Measurements from ENCODE around the gene ANK2.

The ANK2 gene

DNA sequence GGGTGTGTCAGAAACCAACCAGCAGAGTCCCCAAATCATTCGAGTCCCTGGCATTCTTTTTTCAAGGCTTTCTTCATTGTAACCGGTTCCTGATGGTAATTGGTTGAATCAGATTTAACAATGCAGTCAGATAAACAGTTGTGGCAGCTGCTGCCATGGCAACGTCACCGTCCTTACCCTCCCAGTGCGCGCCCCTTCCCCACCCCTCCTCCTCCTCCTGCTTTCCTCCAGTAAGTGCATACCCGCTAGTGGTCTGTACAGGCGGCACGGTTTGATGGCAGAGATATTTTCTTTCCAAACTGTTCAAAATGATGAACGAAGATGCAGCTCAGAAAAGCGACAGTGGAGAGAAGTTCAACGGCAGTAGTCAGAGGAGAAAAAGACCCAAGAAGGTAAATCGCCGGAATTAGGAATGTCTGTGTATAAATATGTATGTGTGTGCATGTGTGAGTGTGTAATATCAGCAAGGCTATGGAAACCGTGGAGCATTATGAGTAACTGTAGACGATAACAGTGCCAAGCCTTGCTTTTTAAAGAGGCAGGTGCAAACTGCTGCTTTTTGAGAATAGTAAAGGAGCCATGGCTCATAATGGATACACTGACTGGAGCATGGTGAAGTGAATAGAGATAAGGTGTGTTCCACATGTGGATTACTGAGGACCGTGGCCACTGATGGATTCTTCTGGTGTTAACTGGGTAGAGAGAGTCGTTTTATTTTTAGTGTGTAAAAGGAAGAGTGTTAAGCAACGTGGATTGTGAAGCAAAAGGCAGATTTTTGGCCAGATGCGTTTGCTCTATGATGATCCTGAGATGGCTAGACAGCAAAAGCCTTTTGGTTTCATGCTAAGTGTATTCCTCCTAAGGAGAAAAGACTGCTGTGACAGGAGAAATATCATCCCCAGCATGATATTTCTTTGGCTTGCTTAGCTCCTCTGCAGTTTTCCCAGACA lies at the start of gene ANK2:
ANK2 (plus strand) TSS at position 233 of the 950 bp plus-strand sequence; CDS start at position 309, 76 bp downstream.
- peak; percentile 75 for DNase-seq

DNA sequence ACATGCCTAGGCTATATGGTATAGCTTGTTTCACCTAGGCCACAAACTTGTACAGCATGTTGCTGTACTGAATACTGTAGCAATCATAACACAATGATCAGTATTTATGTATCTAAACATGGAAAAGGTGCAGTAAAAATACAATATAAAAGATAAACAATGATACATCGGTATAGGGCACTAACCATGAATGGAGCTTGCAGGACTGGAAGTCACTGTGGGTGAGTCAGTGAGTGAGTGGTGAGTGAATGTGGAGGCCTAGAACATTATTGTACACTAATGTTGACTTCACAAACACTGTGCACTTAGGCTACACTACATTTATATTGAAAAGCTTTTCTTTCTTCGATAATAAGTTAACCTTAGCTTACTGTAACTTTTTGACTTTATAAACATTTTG lies 45.6 kb upstream of the ANK2 start:
- peak; percentile 31 for DNase-seq

DNA sequence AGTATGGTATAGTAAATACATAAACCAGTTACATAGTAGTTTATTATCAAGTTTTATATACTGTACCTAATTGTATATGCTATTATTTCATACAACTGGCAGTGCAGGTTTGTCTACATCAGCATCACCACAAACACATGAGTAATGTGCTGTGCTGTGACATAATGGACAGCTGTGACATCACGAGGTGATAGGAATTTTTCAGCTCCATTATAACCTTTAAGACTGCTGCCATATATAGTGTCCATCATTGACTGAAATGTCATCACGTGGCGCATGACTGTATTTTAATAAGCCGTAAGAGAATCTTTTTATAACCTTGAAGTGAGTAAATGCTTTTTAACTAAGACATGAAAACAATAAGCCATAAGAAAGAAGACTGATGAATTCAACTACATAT lies 44.8 kb upstream of the ANK2 start:
- DNase-seq = no peak

DNA sequence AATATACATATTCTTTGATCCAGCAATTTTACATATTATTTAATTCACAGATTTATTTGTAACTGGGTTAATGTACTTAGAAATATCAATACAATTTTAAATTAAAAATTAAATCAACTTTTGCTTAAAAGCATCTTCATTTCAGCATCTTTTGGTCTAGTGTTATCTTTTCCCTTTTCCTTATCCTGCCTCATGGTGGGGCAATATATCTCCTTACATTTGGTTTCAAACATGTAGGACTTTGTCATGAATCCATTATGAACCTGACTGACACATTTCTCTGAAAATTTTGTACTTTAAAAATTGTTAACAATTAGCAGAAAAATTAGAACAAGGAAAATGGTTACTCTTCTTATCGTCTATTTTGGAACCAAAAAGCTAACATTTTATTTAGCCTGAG lies 42.8 kb upstream of the ANK2 start:
- DNase-seq = peak; percentile 4

DNA sequence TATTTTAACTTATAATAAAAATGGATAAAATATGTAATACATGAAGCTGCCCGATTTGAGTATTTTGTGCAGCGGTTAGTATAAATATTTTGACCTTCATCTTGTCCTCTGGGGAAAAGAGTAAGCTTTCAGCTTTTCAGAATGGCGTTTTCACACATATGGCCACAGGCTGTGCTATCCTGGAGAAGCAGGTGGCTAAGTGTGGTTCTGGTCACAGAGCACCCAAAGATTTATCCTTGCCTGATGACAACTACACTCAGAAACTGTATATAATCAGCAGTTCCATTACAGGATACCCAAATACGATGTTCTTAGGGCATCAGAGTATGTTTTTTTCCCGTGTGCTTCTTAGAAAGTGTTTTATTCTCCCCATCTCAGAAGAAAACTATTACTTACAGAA lies 42.3 kb upstream of the ANK2 start:
- DNase-seq = peak; percentile 4

DNA sequence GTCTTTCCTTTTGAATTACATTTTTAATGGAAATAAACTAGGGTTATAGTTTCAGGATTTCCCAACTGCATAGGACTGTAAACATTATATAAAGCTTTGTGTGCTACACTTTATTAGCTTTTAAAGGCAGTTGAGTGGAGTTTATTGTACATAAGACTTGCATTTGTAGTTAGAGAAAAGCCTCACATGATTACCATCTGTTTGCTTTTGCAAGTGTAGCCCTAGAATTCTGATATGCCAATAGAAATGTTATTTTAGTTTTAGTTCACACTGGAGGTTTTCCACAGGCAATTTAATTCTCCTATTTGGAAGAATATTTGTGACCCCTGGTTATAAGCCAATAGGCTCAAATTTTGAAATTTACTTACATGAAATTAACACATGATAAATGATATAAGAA lies 41.3 kb upstream of the ANK2 start:
- DNase-seq = no peak

DNA sequence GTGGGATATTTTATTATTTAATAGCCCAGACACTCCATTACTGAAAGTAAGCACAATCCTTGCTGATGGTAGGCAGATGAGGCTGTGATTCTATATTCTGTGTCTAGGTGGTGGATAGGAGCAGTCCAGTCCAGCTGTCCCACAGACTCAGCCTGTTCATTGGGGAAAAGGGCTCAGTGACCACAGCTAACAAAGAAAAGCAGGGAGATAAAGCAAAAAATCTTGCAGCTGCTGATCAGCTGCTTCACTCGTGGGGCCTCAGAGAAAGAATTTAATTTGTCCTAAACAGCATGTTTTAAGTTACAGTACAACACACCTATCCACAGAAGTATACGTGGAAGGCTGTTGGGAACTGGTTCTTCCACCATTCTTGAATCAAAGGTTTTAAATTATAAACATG lies 40.7 kb upstream of the ANK2 start:
- DNase-seq = peak; percentile 46

DNA sequence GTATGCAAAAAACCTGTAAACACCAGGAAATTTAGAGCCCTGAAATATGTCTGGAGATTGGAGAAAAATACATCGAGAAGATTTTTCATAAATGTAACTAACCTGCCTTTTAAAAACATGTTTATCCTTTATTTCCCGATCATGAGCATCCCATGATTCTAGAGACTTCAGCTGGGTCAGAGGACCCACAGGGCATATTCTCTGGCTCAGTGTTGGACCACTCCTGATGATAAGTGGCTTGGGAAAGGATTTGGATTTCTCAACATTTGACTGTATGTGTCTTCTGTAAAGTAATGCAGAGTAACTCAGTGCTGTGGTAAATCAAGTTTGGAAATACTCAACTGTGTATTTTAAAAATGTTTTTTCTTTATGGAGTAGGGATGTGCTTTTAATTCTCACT lies 40.0 kb upstream of the ANK2 start:
- DNase-seq = no peak

DNA sequence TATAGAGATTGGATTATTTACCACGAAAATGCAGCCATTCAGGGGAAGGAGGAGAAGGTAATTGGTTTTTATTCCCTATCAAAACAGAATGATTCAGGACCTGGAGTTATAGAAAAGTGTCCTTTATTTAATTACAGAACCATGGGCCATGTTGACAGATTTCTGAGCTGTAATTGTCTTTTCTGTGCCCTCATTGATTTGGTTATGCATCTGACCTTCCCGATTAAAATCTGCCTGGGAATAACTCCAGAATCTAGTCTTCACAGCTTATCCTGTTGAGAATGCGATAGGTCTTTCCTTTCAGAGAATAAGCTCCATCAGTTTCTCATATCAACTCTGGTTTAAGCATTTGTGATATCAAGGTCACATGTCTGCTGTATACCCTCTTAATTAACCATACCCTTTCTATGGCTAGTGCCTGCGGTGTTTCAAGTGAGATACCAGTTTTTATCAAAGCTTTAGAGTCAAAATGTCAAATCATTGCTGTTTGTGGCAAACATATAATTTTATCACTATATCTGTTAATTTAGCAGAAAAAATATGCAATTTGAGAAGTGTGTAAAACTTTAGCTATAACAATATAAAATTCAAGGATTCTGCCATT lies 37.2 kb upstream of the ANK2 start:
- DNase-seq = no peak

DNA sequence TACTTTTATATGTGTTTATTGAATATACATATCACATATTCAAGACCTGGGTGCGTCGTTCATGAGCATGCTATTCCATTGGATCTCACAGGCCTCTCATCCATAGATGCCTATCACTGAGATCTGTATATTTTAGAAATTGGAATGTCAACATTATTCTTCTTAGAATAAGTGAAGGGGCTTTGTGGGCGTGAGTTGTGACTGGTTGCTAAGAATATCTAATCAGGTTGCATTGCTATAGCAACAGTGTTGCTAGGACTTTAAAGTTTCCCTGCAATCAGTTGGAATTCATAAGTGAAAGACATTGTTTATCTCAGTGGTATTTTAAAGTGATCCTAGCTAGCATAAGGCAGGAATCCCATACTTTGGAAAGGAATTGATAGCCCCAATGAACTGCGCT lies 36.7 kb upstream of the ANK2 start:
- peak; percentile 3 for DNase-seq

DNA sequence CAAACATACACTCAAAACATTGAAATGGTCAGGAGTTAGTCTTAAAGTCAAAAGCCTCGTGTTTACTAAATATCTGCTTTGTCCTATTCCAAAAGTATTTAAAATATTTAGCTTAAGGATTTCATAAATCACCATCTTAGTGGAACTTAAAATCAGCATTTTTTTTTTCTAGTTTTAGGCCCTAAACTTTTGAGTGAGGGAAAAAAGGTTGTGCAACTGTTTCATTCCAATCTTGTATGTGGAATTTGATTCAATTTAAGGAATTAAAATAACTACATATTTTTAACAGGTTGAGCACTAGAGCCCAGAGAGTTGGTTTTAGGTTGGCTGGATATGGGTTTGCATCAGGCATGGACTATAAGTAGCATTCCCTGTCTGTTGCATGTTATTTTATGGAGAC lies 35.7 kb upstream of the ANK2 start:
- DNase-seq = no peak

DNA sequence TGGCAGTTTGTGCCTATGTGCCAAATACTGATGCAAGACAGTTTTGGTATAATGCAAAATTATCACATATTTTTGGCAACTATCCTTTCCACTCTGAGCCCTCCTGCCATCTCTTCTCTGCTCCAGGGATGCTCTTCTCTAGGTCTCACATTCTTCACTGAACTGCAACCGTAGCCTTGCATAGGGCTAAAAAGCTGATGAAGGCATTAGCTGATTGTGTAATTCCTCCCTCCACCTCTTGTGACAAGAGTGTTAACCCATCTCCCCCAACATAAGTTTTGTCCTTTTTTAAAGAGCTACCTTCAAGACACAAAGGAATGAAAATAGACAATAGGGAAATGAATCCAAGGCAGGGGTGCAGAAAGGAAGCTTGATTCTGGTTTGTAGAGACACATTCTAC lies 33.1 kb upstream of the ANK2 start:
- no peak for DNase-seq

DNA sequence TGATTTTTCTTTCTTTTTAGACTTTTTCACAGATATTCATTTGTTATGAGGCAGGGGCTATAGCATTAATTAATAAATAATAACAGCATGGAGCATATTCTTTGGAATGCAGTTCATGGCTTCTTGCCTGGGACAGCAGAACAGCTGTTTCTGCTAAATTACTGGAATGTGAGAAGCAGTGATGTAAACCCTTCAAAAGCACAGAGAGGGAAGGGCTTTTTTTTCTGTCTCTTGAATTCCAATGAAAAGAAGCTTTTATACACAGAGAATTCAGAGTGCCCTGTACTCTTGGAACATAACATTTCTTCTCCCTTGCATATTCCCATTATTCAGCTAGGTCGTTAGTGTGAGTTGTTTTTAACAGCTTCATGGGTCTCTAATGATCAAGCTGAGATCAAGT lies 28.5 kb upstream of the ANK2 start:
- DNase-seq = no peak

DNA sequence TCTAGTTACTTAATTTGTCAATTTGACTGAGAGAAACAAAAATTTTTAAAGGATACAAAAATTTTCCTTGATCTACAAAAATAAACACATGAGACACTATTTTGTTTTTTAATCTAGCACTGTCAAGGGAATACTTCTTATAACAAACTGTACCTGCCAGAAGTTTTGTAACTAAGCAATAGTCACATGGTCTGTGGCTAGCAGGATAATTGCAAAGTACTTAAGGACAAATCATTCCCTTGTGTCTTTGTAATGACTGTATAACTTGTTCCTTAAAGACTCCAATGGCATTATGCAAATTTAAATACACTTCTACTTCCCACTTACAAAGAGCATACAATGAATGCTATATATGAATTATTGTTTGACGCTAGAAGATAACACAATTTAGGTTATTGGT lies 25.1 kb upstream of the ANK2 start:
- no peak for DNase-seq

DNA sequence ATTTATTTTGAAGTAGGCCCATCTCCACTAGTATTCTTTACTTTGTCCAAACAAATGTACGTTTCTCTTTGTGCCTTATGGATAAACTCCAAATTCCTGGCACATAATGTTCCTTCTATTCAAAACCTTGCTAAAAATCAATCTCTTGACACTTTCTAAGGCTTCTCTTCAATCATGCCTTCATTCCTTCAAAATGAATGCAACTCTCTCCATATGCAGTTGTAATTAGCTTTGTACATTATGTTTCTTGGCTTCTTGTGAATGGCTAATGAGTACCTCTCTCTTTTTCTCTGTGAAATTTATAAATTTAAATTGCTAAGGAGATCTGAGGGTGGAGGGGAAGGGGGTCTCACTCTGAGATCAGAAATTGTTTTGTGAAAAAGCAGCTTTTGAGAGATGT lies 24.0 kb upstream of the ANK2 start:
- DNase-seq = no peak

DNA sequence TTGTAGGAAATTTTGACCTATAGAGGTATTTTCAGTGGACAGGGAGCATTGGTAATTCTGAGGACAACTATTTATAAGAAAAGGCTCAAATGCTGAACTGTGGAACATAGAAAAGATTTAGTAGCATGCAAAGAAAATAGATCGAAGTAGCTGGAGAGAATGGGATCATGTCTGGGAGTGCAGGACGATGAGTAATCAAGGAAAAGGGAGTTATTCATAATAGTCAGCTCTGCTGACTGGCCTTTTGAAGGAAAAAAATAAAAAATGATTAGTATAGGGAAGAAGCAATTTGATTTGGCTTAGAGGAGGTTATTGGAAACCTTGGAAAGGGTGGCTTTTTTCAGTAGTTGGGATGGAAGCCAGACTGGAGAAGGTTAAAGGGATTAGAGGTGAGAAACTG lies 22.9 kb upstream of the ANK2 start:
- DNase-seq = no peak

DNA sequence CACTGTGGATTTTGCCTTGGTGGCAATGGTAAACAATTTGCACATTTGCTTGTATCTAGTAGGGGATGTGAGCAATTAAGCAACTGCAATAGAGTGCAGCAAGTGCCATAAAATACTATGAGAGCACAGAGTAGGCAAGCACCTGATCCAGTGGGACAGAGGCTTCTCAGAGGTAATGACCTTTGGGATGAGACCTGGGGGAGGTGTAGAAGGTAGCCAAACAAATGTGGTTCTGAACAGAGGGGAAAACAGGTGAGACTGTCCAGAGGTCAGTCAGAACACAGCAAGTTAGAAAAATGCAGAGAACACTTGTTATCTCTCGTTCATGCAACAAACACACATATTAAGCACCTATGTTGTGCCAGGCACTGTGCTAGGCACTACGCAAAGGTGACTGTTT lies 21.4 kb upstream of the ANK2 start:
- no peak for DNase-seq

DNA sequence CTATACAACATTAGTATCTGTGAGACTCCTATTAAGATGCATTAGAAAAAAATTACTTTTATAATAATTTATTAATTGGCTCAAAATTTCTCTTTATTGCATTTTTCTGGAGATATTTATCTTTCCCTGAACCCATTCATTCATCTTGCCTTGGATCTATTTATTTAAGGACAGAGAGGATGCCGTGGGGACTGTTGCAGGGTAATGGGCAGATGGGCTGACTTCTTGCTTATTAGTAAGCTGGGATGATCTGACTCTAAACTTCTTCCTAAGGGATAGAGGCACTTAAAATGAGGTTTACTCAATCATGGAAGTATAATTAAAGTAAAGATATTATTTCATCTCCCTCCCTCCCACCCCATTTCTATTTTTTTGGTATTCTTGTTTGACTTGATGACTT lies 18.2 kb upstream of the ANK2 start:
- DNase-seq = no peak

DNA sequence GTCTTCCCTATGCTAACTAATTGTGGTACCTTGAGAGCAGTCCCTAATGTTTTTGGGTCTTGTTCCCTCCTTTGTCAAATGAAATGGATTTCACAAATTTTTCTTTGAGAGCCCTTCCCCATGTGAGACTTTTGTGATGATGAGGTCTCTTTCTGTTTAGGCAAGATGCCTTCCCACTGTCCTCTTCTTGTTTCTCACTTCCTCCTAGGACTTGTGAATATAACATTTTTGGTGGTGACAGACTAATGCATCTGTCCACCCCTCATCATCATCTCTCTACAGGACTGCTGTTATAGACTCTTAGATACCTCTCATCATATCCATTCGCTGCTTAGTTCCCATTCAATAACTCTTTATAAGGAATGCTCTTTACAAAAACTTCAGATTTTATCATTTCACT lies 8.7 kb upstream of the ANK2 start:
- no peak for DNase-seq

DNA sequence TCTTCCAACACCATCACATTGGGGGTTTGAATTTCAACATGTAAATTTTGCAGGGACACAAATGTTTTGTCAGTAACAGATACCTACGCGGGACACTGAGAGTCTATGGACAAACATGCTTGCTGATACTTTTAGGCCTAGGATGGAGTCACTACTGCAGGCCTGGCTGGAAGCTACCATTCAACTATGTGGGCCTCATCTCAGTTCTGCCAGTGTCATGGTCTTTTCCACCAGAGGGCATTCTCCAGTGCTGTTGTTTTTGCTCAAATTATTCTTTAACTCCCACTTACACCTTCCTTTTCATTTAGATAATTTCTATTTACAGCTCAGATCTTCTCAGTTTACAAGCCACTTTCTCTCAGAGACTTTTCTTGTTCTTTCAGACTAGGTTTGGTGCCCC lies 7.0 kb upstream of the ANK2 start:
- DNase-seq = peak; percentile 13

DNA sequence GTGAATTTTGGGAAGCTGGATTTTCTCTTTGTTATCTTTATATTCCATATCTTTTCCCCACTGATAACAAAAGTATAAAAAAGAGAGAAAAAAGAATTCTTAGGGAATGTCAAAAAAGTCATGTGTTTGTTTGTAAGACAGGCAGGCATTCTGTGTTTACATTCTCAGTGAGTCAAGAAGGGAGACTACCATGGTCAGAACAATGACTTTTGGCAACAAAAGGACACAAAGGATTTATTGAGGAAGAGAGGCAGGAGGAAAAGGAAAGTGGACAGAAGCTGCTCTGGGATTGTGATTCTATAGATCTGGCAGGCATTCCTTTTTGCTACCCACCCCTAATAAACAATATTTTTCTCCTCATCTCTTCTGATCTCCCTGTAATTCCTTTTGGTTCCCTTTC lies 5.9 kb upstream of the ANK2 start:
- DNase-seq = peak; percentile 23

DNA sequence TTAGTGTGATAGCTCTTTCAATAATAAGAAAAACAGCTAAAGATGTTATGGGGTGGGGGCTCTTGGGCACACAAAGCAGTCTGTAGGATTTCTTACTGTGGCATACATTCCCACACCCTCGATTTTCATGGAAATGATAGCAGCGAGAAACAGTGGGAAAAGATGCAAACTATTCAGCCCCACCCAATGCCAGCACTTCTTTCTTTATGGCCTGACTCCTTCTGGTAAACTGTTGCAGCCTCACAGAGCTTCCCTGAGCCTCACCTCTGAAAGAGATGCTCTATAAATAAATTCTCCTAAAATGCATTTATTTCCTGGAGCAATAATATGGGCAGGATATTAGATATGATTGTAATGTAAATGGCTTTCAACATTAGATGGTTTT lies 910 bp downstream of the ANK2 start:
- DNase-seq = peak; percentile 17

DNA sequence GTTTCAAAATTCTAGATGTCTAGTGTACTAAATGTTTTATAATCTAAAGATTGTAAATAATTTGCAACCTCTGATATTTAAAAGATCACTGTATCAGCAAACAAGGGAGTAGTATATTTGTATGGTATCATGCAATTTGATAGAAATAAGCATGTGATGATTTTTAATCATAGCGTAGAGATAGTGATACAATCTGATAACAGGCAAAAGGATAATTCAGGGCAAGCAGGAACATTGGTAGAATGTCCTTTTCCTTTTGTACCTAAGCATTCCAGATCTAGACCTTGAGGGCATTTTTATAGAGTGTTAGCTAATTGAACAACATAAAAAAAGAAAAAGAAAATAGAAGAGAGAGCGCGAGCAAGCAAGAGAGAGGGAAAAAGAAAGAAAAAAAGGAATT lies 1.4 kb downstream of the ANK2 start:
- peak; percentile 5 for DNase-seq

DNA sequence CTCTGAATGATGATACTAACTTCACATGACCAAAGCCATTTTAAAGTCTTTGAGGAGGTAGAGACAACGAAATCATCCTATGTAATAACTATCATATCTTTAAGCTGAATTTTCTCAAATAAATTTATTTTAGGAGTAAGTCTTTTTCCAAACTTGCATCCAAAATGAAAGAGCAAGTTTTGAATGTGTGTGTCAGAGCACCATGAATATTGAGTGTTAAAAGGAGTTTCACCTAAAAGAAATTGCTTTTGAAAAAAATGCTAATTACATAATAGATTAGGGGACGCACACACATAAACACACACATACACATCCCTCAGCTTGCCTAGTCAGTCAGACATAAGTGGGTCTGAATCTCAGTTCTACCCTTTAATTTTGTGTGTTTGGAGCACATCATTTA lies 1.9 kb downstream of the ANK2 start:
- DNase-seq = peak; percentile 22
